Measurements from ENCODE around the gene A3GALT2.

A3GALT2 gene

DNA sequence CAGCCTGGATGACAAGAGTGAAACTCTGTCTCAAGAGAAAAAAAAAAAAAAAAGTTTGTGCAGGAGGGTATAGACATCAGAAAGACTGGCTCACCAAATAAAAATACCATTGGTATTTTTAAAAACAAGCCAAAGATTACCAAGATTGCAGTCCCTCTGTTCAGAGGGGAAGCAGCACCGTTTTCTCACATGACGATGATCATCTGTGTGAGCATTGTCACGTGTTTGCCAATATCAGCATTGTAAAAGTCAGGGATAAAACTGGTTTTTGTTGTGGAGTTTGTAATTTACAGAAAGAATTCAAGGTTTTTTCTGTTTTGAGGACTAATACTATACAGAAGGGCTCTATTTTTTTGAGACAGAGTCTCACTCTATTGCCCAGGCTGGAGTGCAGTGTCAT lies 38.1 kb downstream of the A3GALT2 start:
- Histone ChIP-seq H3K36me3 (ENCODE audit: control insufficient read depth in 1 of 2, insufficient read depth in 2 of 2, low read length in 2 of 2) (peaks cover 9 to 41% of the 10 kb centered on the region in 2 donors), H3K9me3 (ENCODE audit: control insufficient read depth in 1 of 2, low read length in 2 of 2) (no peaks in the 10 kb centered on the region), H3K9ac (ENCODE audit: low read depth in 1 of 2, low read length in 2 of 2) (no peak overlapping the region), H3K4me1 (ENCODE audit: control insufficient read depth in 1 of 2, insufficient read depth in 2 of 2, low read length in 2 of 2) (no peaks in the 10 kb centered on the region), H3K4me3 (ENCODE audit: low read depth in 1 of 2, low read length in 2 of 2) (no peak overlapping the region), H3K27ac (ENCODE audit: low read depth, low read length) (no peak overlapping the region), H3K27me3 (ENCODE audit: control insufficient read depth in 1 of 2, insufficient read depth in 2 of 2, low read length in 2 of 2) (no peaks in the 10 kb centered on the region)

DNA sequence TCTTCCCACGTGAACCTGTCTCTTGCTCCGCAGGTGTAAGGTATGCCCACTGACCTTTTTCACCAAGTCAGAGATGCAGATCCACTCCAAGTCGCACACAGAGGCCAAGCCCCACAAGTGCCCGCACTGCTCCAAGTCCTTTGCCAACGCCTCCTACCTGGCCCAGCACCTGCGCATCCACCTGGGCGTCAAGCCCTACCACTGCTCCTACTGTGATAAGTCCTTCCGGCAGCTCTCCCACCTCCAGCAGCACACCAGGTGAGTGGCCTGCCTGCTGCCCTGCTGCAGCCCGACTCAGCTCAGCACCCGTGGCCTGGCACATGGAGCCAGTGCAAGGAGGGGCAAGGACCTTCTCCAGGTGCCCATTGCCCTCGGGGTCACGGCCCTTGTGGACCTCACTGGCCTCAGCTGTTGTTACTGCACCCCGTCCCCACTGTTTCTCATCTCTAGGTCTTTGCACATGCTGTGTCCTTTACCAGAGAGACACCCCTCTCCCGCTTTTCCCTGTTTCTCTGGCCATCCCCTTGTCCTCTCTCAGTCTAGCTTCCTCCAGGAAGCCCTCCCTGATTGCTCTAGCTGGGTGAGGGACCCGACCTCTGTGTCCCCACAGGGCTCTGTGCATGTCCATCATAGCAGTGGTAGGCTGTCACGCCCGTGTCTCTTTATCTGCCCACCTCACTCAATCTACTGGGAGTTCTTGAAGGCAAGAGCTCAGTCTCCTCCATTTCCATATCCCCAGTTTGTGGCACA lies 39.2 kb downstream of the A3GALT2 start:
- Histone ChIP-seq H3K27ac (ENCODE audit: low read depth, low read length) (no peak overlapping the region), H3K4me3 (ENCODE audit: low read depth in 1 of 2, low read length in 2 of 2) (no peak overlapping the region), H3K36me3 (ENCODE audit: control insufficient read depth in 1 of 2, insufficient read depth in 2 of 2, low read length in 2 of 2) (peaks cover 14 to 46% of the 10 kb centered on the region in 2 donors), H3K4me1 (ENCODE audit: control insufficient read depth in 1 of 2, insufficient read depth in 2 of 2, low read length in 2 of 2) (no peaks in the 10 kb centered on the region), H3K9ac (ENCODE audit: low read depth in 1 of 2, low read length in 2 of 2) (no peak overlapping the region), H3K9me3 (ENCODE audit: control insufficient read depth in 1 of 2, low read length in 2 of 2) (no peaks in the 10 kb centered on the region), H3K27me3 (ENCODE audit: control insufficient read depth in 1 of 2, insufficient read depth in 2 of 2, low read length in 2 of 2) (no peaks in the 10 kb centered on the region)

DNA sequence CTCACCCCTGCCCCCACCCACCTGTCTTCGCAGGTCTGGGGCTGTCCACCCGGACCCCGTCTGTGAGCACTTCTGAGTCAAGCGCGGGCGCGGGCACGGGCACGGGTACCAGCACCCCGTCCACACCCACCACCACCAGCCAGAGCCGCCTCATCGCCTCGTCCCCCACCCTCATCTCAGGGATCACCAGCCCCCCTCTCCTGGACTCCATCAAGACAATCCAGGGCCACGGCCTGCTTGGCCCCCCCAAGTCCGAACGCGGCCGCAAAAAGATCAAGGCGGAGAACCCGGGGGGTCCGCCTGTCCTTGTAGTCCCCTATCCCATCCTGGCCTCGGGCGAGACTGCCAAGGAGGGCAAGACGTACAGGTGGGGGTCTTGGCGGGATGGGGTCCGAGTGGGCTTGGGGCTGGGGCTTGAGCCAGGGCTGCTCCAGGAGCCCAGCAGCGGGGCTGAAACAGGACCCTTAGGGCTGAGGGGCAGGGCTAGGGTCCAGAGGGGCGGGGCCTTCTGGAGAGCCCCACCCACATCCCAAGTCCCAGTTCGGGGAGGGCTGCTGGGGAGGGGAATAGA lies 40.7 kb downstream of the A3GALT2 start:
- no peaks in the 10 kb centered on the region for H3K9me3 ChIP-seq (ENCODE audit: control insufficient read depth in 1 of 2, low read length in 2 of 2)
- H3K9ac ChIP-seq (ENCODE audit: low read depth in 1 of 2, low read length in 2 of 2): no peak overlapping the region
- peaks cover 14 to 44% of the 10 kb centered on the region in 2 donors for H3K36me3 ChIP-seq (ENCODE audit: control insufficient read depth in 1 of 2, insufficient read depth in 2 of 2, low read length in 2 of 2)
- H3K27me3 ChIP-seq (ENCODE audit: control insufficient read depth in 1 of 2, insufficient read depth in 2 of 2, low read length in 2 of 2): no peaks in the 10 kb centered on the region
- no peaks in the 10 kb centered on the region for H3K4me1 ChIP-seq (ENCODE audit: control insufficient read depth in 1 of 2, insufficient read depth in 2 of 2, low read length in 2 of 2)
- H3K4me3 ChIP-seq (ENCODE audit: low read depth in 1 of 2, low read length in 2 of 2): no peak overlapping the region
- no peak overlapping the region for H3K27ac ChIP-seq (ENCODE audit: low read depth, low read length)

DNA sequence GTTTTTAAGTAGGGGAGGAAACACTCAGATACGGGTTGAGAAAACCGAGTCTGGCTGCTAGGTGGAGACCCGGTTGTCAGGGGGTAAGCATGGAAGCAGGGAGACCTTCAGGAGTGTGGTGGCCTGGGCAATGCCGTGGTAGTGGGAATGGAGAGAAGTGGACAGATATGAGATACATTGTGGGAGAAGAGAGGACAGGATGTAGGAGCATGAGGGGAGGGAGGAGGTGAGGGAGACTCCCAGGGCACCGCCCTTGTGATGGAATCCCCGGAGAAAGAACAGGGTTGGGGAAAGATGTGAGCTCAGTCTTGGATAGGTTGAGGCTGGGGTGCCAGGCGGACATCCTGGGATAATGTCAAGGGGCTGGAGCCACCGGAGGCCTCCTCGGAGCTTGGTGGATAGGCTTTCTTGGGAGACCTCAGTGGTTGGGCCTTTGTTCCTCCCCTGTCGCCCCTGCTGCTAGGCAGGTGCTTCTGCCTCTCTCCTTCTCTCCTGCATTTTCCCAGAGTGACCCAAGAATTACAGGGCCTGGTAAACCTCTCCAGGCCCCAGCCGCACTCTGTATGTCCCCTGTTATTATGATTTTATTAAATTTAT lies 43.3 kb downstream of the A3GALT2 start:
- no peak overlapping the region for H3K4me3 ChIP-seq (ENCODE audit: low read depth in 1 of 2, low read length in 2 of 2)
- H3K4me1 ChIP-seq (ENCODE audit: control insufficient read depth in 1 of 2, insufficient read depth in 2 of 2, low read length in 2 of 2): no peaks in the 10 kb centered on the region
- H3K27ac ChIP-seq (ENCODE audit: low read depth, low read length): no peak overlapping the region
- peaks cover 14 to 37% of the 10 kb centered on the region in 2 donors for H3K36me3 ChIP-seq (ENCODE audit: control insufficient read depth in 1 of 2, insufficient read depth in 2 of 2, low read length in 2 of 2)
- no peak overlapping the region for H3K9ac ChIP-seq (ENCODE audit: low read depth in 1 of 2, low read length in 2 of 2)
- no peaks in the 10 kb centered on the region for H3K9me3 ChIP-seq (ENCODE audit: control insufficient read depth in 1 of 2, low read length in 2 of 2)
- no peaks in the 10 kb centered on the region for H3K27me3 ChIP-seq (ENCODE audit: control insufficient read depth in 1 of 2, insufficient read depth in 2 of 2, low read length in 2 of 2)

DNA sequence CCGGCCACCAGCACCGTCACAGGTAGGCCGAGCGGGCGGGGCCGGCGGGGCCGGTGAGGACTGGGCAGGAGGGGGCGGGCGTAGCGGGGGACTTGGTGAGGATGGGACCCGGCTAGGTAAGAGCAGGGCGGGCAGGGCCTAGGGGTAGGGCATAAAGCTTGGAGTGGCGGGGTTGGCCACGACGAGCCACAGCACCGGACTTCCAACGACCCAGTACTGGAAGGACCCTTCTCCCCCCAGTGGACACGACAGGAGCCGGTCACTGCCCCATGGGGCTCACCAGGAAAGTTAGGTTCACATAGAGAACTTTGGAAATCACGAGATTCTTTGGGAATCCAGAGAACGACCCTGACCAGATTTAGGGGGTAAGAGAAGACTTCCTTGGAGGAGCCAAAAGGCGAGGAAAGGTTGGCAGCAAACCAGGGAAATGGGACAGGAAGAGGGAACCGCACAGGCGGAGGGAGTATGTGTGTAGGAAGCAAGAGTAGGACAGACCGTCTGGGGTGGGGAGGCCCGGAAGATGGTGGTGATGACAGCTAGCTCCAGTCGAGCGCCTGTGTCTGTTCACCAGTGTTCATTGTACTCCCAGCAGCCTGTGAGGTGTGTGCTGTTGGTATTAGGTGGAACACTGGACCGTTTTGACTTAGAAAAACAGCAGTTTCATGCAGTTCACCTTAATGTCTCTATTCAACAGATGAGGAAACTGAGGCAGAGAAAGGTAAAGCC lies 44.2 kb downstream of the A3GALT2 start:
- no peaks in the 10 kb centered on the region for H3K9me3 ChIP-seq (ENCODE audit: control insufficient read depth in 1 of 2, low read length in 2 of 2)
- H3K4me3 ChIP-seq (ENCODE audit: low read depth in 1 of 2, low read length in 2 of 2): no peak overlapping the region
- no peak overlapping the region for H3K27ac ChIP-seq (ENCODE audit: low read depth, low read length)
- no peaks in the 10 kb centered on the region for H3K4me1 ChIP-seq (ENCODE audit: control insufficient read depth in 1 of 2, insufficient read depth in 2 of 2, low read length in 2 of 2)
- no peaks in the 10 kb centered on the region for H3K27me3 ChIP-seq (ENCODE audit: control insufficient read depth in 1 of 2, insufficient read depth in 2 of 2, low read length in 2 of 2)
- H3K36me3 ChIP-seq (ENCODE audit: control insufficient read depth in 1 of 2, insufficient read depth in 2 of 2, low read length in 2 of 2): peaks cover 11 to 33% of the 10 kb centered on the region in 2 donors
- no peak overlapping the region for H3K9ac ChIP-seq (ENCODE audit: low read depth in 1 of 2, low read length in 2 of 2)

DNA sequence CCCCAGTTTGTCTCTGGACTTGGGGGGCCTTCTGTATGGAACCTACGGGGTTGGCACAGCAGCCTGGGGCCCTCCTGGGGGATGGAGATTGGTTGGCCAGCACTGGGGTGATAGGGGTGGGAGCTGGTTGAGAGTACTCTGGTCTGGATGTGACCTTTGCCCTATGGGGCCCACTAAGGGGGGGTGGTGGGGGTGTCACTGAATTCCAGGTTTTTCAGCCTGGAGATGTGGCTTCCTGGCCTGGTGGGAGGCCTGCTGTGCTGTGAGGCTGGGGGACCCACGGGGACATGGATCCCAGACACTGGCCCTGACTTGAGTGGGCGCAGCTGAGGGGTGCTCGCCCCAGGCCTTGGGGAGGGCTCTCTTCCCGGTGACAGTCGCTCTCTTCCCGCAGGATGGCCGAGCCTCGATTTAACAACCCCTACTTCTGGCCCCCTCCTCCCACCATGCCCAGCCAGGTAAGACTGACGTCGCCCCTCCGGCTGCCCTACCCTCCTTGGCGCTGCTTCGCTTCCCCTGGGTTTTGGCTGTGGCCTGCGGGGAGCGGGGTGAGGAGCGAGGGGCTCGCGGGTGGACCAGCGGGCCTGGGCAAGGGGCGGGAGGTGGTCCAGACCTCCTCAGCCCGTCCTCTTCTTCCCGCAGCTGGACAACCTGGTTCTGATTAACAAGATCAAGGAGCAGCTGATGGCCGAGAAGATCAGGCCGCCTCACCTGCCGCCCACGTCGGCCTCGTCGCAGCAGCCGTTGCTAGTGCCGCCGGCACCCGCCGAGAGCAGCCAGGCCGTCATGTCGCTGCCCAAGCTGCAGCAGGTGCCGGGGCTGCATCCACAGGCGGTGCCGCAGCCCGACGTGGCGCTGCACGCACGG lies 45.0 kb downstream of the A3GALT2 start:
- H3K27me3 ChIP-seq (ENCODE audit: control insufficient read depth in 1 of 2, insufficient read depth in 2 of 2, low read length in 2 of 2): no peaks in the 10 kb centered on the region
- no peaks in the 10 kb centered on the region for H3K4me1 ChIP-seq (ENCODE audit: control insufficient read depth in 1 of 2, insufficient read depth in 2 of 2, low read length in 2 of 2)
- H3K27ac ChIP-seq (ENCODE audit: low read depth, low read length): no peak overlapping the region
- H3K9me3 ChIP-seq (ENCODE audit: control insufficient read depth in 1 of 2, low read length in 2 of 2): no peaks in the 10 kb centered on the region
- H3K36me3 ChIP-seq (ENCODE audit: control insufficient read depth in 1 of 2, insufficient read depth in 2 of 2, low read length in 2 of 2): peaks cover 5 to 26% of the 10 kb centered on the region in 2 donors
- H3K4me3 ChIP-seq (ENCODE audit: low read depth in 1 of 2, low read length in 2 of 2): no peak overlapping the region
- H3K9ac ChIP-seq (ENCODE audit: low read depth in 1 of 2, low read length in 2 of 2): no peak overlapping the region

DNA sequence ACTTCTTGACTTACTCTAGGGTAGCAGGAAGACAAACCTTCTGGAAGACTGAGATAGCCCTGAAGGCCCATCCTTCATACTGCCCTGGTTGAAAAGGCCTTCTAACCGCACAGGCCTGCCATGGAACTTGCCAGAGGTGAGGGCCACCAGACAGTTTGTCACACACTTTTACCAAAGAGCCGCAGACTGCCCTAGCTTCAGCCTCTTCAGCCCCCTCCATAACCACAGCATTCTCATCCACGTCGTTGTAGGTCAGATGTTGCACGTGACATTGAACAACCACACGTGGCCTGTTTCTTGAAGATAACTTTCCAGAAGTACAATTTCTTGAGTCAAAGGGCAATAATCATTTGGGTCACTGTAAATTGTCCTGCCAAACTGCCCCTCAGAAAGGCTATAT lies 45.7 kb downstream of the A3GALT2 start:
- Histone ChIP-seq H3K9me3 (ENCODE audit: control insufficient read depth in 1 of 2, low read length in 2 of 2) (no peaks in the 10 kb centered on the region), H3K36me3 (ENCODE audit: control insufficient read depth in 1 of 2, insufficient read depth in 2 of 2, low read length in 2 of 2) (peaks cover 5 to 31% of the 10 kb centered on the region in 2 donors), H3K27me3 (ENCODE audit: control insufficient read depth in 1 of 2, insufficient read depth in 2 of 2, low read length in 2 of 2) (no peaks in the 10 kb centered on the region), H3K4me3 (ENCODE audit: low read depth in 1 of 2, low read length in 2 of 2) (no peak overlapping the region), H3K4me1 (ENCODE audit: control insufficient read depth in 1 of 2, insufficient read depth in 2 of 2, low read length in 2 of 2) (no peaks in the 10 kb centered on the region), H3K27ac (ENCODE audit: low read depth, low read length) (no peak overlapping the region), H3K9ac (ENCODE audit: low read depth in 1 of 2, low read length in 2 of 2) (no peak overlapping the region)

DNA sequence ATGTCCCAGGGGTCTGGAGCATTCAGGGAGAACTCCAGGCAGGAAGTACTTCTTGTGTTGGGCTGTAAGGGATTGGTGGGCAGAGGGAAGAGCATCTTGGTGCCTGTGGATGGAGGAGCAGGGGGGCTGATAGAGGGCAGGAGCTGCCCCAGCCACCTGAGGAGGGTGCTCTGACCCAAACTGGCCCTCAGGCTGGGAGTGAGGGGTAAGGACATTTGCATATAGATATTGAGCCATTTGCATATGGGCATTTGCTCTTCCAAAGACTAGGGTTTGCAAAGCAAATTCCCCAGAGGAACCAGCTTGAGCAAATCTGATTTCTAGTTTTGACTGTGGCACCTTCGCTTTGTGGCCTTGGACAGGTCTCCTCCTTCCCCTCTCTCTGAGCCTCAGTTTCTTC lies 46.5 kb downstream of the A3GALT2 start:
- H3K36me3 ChIP-seq (ENCODE audit: control insufficient read depth in 1 of 2, insufficient read depth in 2 of 2, low read length in 2 of 2): peaks cover 9 to 31% of the 10 kb centered on the region in 2 donors
- H3K9ac ChIP-seq (ENCODE audit: low read depth in 1 of 2, low read length in 2 of 2): no peak overlapping the region
- H3K27ac ChIP-seq (ENCODE audit: low read depth, low read length): no peak overlapping the region
- H3K4me3 ChIP-seq (ENCODE audit: low read depth in 1 of 2, low read length in 2 of 2): no peak overlapping the region
- no peaks in the 10 kb centered on the region for H3K9me3 ChIP-seq (ENCODE audit: control insufficient read depth in 1 of 2, low read length in 2 of 2)
- no peaks in the 10 kb centered on the region for H3K27me3 ChIP-seq (ENCODE audit: control insufficient read depth in 1 of 2, insufficient read depth in 2 of 2, low read length in 2 of 2)
- H3K4me1 ChIP-seq (ENCODE audit: control insufficient read depth in 1 of 2, insufficient read depth in 2 of 2, low read length in 2 of 2): no peaks in the 10 kb centered on the region

DNA sequence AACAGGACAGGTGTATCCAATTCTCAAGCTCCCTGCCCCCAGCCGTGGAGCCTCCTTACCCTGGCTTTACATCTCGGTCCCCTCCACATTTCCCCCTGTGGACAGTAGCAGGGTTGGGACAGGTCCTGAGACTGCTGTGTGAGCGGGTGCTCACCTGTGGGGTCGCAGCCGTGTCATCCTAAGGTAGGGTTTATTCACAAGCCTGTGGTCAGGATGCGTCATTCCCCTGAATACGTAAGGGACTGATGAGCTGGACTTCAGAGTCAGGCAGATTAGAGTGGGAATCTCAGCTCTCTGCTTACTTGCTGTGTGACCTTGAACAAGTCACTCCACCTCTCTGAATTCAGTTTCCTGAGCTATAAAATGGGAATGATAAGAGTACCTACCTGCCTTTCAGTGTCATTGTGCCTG lies 46.9 kb downstream of the A3GALT2 start:
- Histone ChIP-seq H3K4me3 (ENCODE audit: low read depth in 1 of 2, low read length in 2 of 2) (no peak overlapping the region), H3K27ac (ENCODE audit: low read depth, low read length) (no peak overlapping the region), H3K4me1 (ENCODE audit: control insufficient read depth in 1 of 2, insufficient read depth in 2 of 2, low read length in 2 of 2) (no peaks in the 10 kb centered on the region), H3K27me3 (ENCODE audit: control insufficient read depth in 1 of 2, insufficient read depth in 2 of 2, low read length in 2 of 2) (no peaks in the 10 kb centered on the region), H3K36me3 (ENCODE audit: control insufficient read depth in 1 of 2, insufficient read depth in 2 of 2, low read length in 2 of 2) (peaks cover 9 to 31% of the 10 kb centered on the region in 2 donors), H3K9me3 (ENCODE audit: control insufficient read depth in 1 of 2, low read length in 2 of 2) (no peaks in the 10 kb centered on the region), H3K9ac (ENCODE audit: low read depth in 1 of 2, low read length in 2 of 2) (no peak overlapping the region)
